SJCRH30 (cell line): ENCODE measurements around the gene RETN. TPM values are rescaled to one million over a fixed set of nuclear protein-coding genes. Genes with fewer than 3 reads are reported as not detected.

Experiments
- DNase-seq, 2 experiments: peaks; one replicate each; pipeline ENCODE4 v3.0.0-alpha.2; 2015 to 2020
- H3K27ac ChIP-seq: fragments of 250-450 bp; sonication (Bioruptor Pico); 2 replicates; pipeline ENCODE4 v1.5.1; 2020; ENCODE audit warnings: mild to moderate bottlenecking, moderate library complexity
- H3K27me3 ChIP-seq: fragments of 250-450 bp; sonication (Bioruptor Pico); 2 replicates; pipeline ENCODE4 v1.5.1; 2020; ENCODE audit warnings: mild to moderate bottlenecking, moderate library complexity
- H3K36me3 ChIP-seq: fragments of 250-450 bp; sonication (Bioruptor Pico); 2 replicates; pipeline ENCODE4 v1.5.1; 2020; ENCODE audit warnings: mild to moderate bottlenecking, moderate library complexity
- H3K4me1 ChIP-seq: fragments of 250-450 bp; sonication (Bioruptor Pico); 2 replicates; pipeline ENCODE4 v1.5.1; 2020; ENCODE audit warnings: mild to moderate bottlenecking, moderate library complexity
- H3K4me3 ChIP-seq: fragments of 250-450 bp; sonication (Bioruptor Pico); 2 replicates; pipeline ENCODE4 v1.5.1; 2020; ENCODE audit warnings: mild to moderate bottlenecking, moderate library complexity
- H3K9me3 ChIP-seq: fragments of 250-450 bp; sonication (Bioruptor Pico); replicated peaks from 2 replicates; pipeline ENCODE4 v1.5.1; 2020; ENCODE audit warnings: mild to moderate bottlenecking, moderate library complexity
- total RNA-seq: library from RNA; depleted of rRNA; stranded (reverse); fragments of >200 nt; shearing (Covaris generic); gene quantifications from 2 replicates; pipeline ENCODE4 v1.2.3, GENCODE V29; 2014; rRNA removed

Gene RETN
- total RNA-seq, 1 experiment from 2014 or later = not detected

DNA sequence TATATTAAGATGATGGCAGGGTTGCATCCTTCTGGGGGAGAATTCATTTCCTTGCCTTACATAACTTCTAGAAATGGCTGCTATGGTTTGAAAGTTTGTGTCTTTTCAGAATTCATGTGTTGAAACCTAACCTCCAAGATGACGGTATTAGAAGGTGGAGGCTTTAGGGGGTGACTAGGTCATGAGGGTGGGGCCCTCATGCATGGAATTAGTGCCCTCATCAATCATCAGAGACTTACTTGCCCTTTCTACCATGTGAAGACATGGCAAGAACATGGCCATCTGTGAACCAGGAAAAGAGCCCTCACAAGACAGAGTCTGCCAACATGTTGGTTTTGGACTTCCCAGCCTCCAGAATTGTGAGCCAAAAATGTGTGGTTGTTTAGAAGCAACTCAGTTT, 47.9 kb downstream of the RETN start:
- no peak overlapping the region for H3K27ac ChIP-seq
- H3K4me1 ChIP-seq = no peaks in the 10 kb centered on the region
- H3K4me3 ChIP-seq = no peak overlapping the region
- H3K9me3 ChIP-seq = no peaks in the 10 kb centered on the region; the same call in 1 of the 2 replicates
- H3K36me3 ChIP-seq = no peaks in the 10 kb centered on the region
- DNase-seq = no peak
- H3K27me3 ChIP-seq = no peaks in the 10 kb centered on the region

DNA sequence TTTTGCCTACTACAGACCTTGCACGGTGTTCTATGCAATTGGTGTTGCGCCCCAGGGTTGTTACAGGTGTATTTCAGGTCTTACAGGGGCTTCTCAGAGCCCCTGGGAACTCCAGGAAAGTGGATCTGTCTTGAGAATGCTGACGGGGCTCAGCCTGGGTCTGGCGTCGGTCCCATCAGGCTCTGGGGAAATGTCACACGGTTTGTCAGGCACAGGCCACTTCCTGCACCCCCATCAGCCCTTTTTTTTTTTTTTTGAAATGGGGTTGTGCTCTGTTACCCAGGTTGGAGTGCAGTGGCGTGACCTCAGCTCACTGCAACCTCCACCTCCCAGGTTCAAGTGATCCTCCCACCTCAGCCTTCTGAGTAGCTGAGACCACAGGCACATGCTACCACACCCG, 49.8 kb downstream of the RETN start:
- Histone ChIP-seq H3K27me3 (no peaks in the 10 kb centered on the region), H3K4me1 (no peaks in the 10 kb centered on the region), H3K9me3 (no peaks in the 10 kb centered on the region; the same call in 1 of the 2 replicates), H3K36me3 (no peaks in the 10 kb centered on the region), H3K27ac (no peak overlapping the region), H3K4me3 (no peak overlapping the region)
- no peak for DNase-seq

Other genes starting within 250 kb of the RETN start
- gene PEX11G, start 180.0 kb upstream of the RETN start, total RNA-seq = not detected in 2 replicates
- 28.8 and 33.8 TPM in 2 replicates for gene ZNF358, start 152.9 kb upstream of the RETN start, total RNA-seq
- 3.8 and 5.8 TPM in 2 replicates for gene MCOLN1, start 146.4 kb upstream of the RETN start, total RNA-seq
- gene PNPLA6, start 133.3 kb upstream of the RETN start, total RNA-seq = 14.2 and 17.3 TPM in 2 replicates
- gene CAMSAP3, start 73.2 kb upstream of the RETN start, total RNA-seq = 0.04 and 0.10 TPM in 2 replicates
- 29.5 and 33.0 TPM in 2 replicates for gene XAB2, start 39.5 kb upstream of the RETN start, total RNA-seq
- gene PET100, start 39.3 kb upstream of the RETN start, total RNA-seq = 51.0 and 62.1 TPM in 2 replicates
- gene PCP2, start 35.3 kb upstream of the RETN start, total RNA-seq = not detected in 2 replicates
- gene STXBP2, start 31.9 kb upstream of the RETN start, total RNA-seq = 0.15 TPM in 1 of 2 replicates, not detected in the other
- not detected in 2 replicates for gene MCEMP1, start 8.0 kb downstream of the RETN start, total RNA-seq
- 18.5 and 25.1 TPM in 2 replicates for gene TRAPPC5, start 11.8 kb downstream of the RETN start, total RNA-seq
- not detected in 2 replicates for gene FCER2, start 33.1 kb downstream of the RETN start, total RNA-seq
- not detected in 2 replicates for gene CLEC4G, start 63.1 kb downstream of the RETN start, total RNA-seq
- not detected in 2 replicates for gene CD209, start 78.5 kb downstream of the RETN start, total RNA-seq
- not detected in 2 replicates for gene CLEC4M, start 94.2 kb downstream of the RETN start, total RNA-seq
- 5.5 and 6.0 TPM in 2 replicates for gene EVI5L, start 161.2 kb downstream of the RETN start, total RNA-seq
- not detected in 2 replicates for gene PRR36, start 205.3 kb downstream of the RETN start, total RNA-seq
- 0.04 and 0.15 TPM in 2 replicates for gene LRRC8E, start 219.5 kb downstream of the RETN start, total RNA-seq
- 12.9 and 13.6 TPM in 2 replicates for gene MAP2K7, start 234.8 kb downstream of the RETN start, total RNA-seq
- not detected in 2 replicates for gene TGFBR3L, start 245.8 kb downstream of the RETN start, total RNA-seq